ENCODE results near the gene ZBTB2. TPM values are rescaled to one million over a fixed set of nuclear protein-coding genes. Genes with fewer than 3 reads are reported as not detected.

Gene ZBTB2
- total RNA-seq, 2 donors from 2014 or later, result 11.4 to 15.2 TPM

GRCh38 chr6:151390851-151391470 lies 398 bp downstream of the ZBTB2 start:
- H3K4me1 Mint-ChIP-seq, result peaks cover 37% of the 10 kb centered on the region
- H3K36me3 Mint-ChIP-seq (ENCODE audit: low read depth), result peaks cover 23% of the 10 kb centered on the region
- H3K9ac ChIP-seq (ENCODE audit: extremely low read depth, low read length, poor library complexity, severe bottlenecking), result peak overlapping the region; percentile 77
- peak overlapping the region; percentile 100 for H3K27ac ChIP-seq (ENCODE audit: low read depth, low read length)
- no peak for TF ChIP-seq CTCF (conservative IDR thresholded peaks at IDR 0.05)
- H3K4me1 ChIP-seq (ENCODE audit: control insufficient read depth, insufficient read depth, low read length), result peaks cover 4% of the 10 kb centered on the region
- H3K27me3 Mint-ChIP-seq (ENCODE audit: insufficient read depth), result no peaks in the 10 kb centered on the region
- peak overlapping the region; percentile 81 for H3K4me3 Mint-ChIP-seq
- peaks cover 39% of the 10 kb centered on the region for H3K36me3 ChIP-seq (ENCODE audit: control insufficient read depth, insufficient read depth, low read length)
- H3K27me3 ChIP-seq (ENCODE audit: control insufficient read depth, insufficient read depth, low read length, poor library complexity, severe bottlenecking), result no peaks in the 10 kb centered on the region
- WGBS, 2 experiments (ENCODE audit: insufficient coverage in 1 of 2, insufficient read length in 1 of 2), result 0% methylated on average over 10 to 68 of the region's 78 CpGs
- no peaks in the 10 kb centered on the region for H3K9me3 Mint-ChIP-seq
- H3K9me3 ChIP-seq (ENCODE audit: control insufficient read depth, low read length), result no peaks in the 10 kb centered on the region
- no peak overlapping the region for H3K27ac Mint-ChIP-seq
- peak; percentile 89 for DNase-seq
- peak overlapping the region; percentile 72 for H3K4me3 ChIP-seq (ENCODE audit: low read length)

- Histone ChIP-seq H3K36me3 (ENCODE audit: control insufficient read depth, insufficient read depth, low read length) (peaks cover 38% of the 10 kb centered on the region), H3K27ac (ENCODE audit: low read depth, low read length) (peak overlapping the region; percentile 100), H3K27me3 (ENCODE audit: control insufficient read depth, insufficient read depth, low read length, poor library complexity, severe bottlenecking) (no peaks in the 10 kb centered on the region), H3K9ac (ENCODE audit: extremely low read depth, low read length, poor library complexity, severe bottlenecking) (peak overlapping the region; percentile 96), H3K4me3 (ENCODE audit: low read length) (no peak overlapping the region), H3K9me3 (ENCODE audit: control insufficient read depth, low read length) (no peaks in the 10 kb centered on the region), H3K4me1 (ENCODE audit: control insufficient read depth, insufficient read depth, low read length) (peaks cover 4% of the 10 kb centered on the region)
- peak overlapping the region; percentile 81 for H3K4me3 Mint-ChIP-seq
- peaks cover 35% of the 10 kb centered on the region for H3K4me1 Mint-ChIP-seq
- 0% methylated on average over 8 to 79 of the region's 79 CpGs for WGBS, 2 experiments (ENCODE audit: insufficient coverage in 1 of 2, insufficient read length in 1 of 2)
- TF ChIP-seq CTCF (conservative IDR thresholded peaks at IDR 0.05), result no peak
- H3K27me3 Mint-ChIP-seq (ENCODE audit: insufficient read depth), result no peaks in the 10 kb centered on the region
- no peak overlapping the region for H3K27ac Mint-ChIP-seq
- DNase-seq, result peak; percentile 99
- peaks cover 21% of the 10 kb centered on the region for H3K36me3 Mint-ChIP-seq (ENCODE audit: low read depth)
- no peaks in the 10 kb centered on the region for H3K9me3 Mint-ChIP-seq
These were observed 996 bp downstream of the ZBTB2 start for GRCh38 chr6:151390276-151390850.

GRCh38 chr6:151389618-151390275 lies 1.6 kb downstream of the ZBTB2 start:
- H3K27ac ChIP-seq (ENCODE audit: low read depth, low read length), result peak overlapping the region; percentile 100
- peaks cover 34% of the 10 kb centered on the region for H3K4me1 Mint-ChIP-seq
- no peak for TF ChIP-seq CTCF (conservative IDR thresholded peaks at IDR 0.05)
- peak overlapping the region; percentile 81 for H3K4me3 Mint-ChIP-seq
- DNase-seq, result no peak
- peaks cover 32% of the 10 kb centered on the region for H3K36me3 ChIP-seq (ENCODE audit: control insufficient read depth, insufficient read depth, low read length)
- H3K9me3 ChIP-seq (ENCODE audit: control insufficient read depth, low read length), result no peaks in the 10 kb centered on the region
- H3K9ac ChIP-seq (ENCODE audit: extremely low read depth, low read length, poor library complexity, severe bottlenecking), result peak overlapping the region; percentile 96
- peaks cover 17% of the 10 kb centered on the region for H3K36me3 Mint-ChIP-seq (ENCODE audit: low read depth)
- no peaks in the 10 kb centered on the region for H3K27me3 Mint-ChIP-seq (ENCODE audit: insufficient read depth)
- no peaks in the 10 kb centered on the region for H3K9me3 Mint-ChIP-seq
- H3K27me3 ChIP-seq (ENCODE audit: control insufficient read depth, insufficient read depth, low read length, poor library complexity, severe bottlenecking), result no peaks in the 10 kb centered on the region
- H3K4me3 ChIP-seq (ENCODE audit: low read length), result peak overlapping the region; percentile 92
- peaks cover 4% of the 10 kb centered on the region for H3K4me1 ChIP-seq (ENCODE audit: control insufficient read depth, insufficient read depth, low read length)
- H3K27ac Mint-ChIP-seq, result peak overlapping the region; percentile 92
- WGBS, 2 experiments (ENCODE audit: insufficient coverage in 1 of 2, insufficient read length in 1 of 2), result 0% methylated on average over 1 to 54 of the region's 54 CpGs

Measured in endodermal cell (in vitro differentiated cells).